ENCODE results near the gene BICRA.

The BICRA gene

DNA sequence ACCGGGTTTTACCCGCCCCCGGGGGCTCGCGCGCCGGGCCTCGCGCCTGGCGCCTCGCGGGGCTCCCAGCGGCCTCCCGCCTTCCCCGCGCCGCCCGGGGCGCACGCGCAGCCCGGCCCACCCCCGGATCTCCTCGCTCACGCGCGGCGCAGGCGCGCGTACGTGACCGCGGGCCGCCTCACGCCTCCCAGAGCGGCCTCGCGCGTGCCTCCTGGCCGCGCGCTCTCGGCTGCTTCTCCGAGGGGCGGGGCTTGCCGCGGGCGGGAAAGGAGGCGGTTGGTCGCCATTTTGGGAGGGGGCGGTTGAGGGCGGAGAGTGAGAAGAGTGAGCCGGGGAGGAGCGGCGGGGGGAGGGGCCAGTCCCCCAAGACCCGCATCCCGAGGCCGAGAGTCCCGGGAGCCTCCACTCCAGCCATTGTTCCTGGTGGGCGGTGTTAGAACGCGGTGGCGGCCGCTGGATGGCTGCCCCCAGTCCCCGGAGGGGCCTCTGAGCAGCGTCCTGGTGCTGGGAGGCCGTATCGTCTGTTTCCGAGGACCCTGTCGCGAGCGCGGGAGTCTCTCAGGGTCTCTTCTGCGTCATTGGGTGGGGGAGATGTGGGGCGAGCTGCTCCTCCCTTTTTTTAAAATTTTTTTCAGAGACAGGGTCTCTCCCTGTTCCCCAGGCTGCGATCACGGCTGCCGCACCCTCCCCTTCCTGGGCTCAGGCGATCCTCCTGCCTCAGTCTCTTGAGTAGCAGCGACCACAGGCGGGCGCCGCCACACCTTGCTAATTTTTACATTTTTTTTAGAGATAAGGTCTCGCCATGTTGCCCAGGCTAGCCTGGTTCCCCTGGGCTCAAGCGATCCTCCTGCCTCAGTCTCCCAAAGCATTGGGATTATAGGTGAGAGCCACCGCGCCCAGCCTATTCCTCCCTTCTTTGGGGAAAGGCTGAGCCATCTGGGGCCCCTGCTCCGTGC is 35.6 kb upstream of the BICRA start, which contains the start of gene ZNF541:
TSS of gene ZNF541 (minus strand) at position 78 of the 956 bp plus-strand sequence. CDS start 17,292 bp downstream, outside the sequence.
- Histone ChIP-seq H3K27ac (replicated peaks) (no peak within 1 kb of the TSS), H3K27me3 (ENCODE audit: insufficient read depth, poor library complexity, severe bottlenecking) (peaks cover 17% of the 10 kb centered on the region), H3K4me3 (replicated peaks; ENCODE audit: insufficient read depth, low read length) (no peak within 1 kb of the TSS)
- peak; percentile 13 to 20 for DNase-seq (ENCODE audit: low read depth in 1 of 2, low spot score in 1 of 2)
- TF ChIP-seq, protein P1, sequence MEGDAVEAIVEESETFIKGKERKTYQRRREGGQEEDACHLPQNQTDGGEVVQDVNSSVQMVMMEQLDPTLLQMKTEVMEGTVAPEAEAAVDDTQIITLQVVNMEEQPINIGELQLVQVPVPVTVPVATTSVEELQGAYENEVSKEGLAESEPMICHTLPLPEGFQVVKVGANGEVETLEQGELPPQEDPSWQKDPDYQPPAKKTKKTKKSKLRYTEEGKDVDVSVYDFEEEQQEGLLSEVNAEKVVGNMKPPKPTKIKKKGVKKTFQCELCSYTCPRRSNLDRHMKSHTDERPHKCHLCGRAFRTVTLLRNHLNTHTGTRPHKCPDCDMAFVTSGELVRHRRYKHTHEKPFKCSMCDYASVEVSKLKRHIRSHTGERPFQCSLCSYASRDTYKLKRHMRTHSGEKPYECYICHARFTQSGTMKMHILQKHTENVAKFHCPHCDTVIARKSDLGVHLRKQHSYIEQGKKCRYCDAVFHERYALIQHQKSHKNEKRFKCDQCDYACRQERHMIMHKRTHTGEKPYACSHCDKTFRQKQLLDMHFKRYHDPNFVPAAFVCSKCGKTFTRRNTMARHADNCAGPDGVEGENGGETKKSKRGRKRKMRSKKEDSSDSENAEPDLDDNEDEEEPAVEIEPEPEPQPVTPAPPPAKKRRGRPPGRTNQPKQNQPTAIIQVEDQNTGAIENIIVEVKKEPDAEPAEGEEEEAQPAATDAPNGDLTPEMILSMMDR (IDR thresholded peaks at IDR 0.05; ENCODE audit: insufficient read depth, low read length), result no peak
- no peak for TF ChIP-seq POLR2AphosphoS5 (IDR thresholded peaks at IDR 0.05; ENCODE audit: low read depth)
- no peak for TF ChIP-seq SPI1 (IDR thresholded peaks at IDR 0.05; ENCODE audit: borderline replicate concordance, low read depth)
- TF ChIP-seq, protein P2, sequence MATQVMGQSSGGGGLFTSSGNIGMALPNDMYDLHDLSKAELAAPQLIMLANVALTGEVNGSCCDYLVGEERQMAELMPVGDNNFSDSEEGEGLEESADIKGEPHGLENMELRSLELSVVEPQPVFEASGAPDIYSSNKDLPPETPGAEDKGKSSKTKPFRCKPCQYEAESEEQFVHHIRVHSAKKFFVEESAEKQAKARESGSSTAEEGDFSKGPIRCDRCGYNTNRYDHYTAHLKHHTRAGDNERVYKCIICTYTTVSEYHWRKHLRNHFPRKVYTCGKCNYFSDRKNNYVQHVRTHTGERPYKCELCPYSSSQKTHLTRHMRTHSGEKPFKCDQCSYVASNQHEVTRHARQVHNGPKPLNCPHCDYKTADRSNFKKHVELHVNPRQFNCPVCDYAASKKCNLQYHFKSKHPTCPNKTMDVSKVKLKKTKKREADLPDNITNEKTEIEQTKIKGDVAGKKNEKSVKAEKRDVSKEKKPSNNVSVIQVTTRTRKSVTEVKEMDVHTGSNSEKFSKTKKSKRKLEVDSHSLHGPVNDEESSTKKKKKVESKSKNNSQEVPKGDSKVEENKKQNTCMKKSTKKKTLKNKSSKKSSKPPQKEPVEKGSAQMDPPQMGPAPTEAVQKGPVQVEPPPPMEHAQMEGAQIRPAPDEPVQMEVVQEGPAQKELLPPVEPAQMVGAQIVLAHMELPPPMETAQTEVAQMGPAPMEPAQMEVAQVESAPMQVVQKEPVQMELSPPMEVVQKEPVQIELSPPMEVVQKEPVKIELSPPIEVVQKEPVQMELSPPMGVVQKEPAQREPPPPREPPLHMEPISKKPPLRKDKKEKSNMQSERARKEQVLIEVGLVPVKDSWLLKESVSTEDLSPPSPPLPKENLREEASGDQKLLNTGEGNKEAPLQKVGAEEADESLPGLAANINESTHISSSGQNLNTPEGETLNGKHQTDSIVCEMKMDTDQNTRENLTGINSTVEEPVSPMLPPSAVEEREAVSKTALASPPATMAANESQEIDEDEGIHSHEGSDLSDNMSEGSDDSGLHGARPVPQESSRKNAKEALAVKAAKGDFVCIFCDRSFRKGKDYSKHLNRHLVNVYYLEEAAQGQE (IDR thresholded peaks at IDR 0.05; ENCODE audit: insufficient replicate concordance, low read depth), result no peak
- no peak for TF ChIP-seq GABPA (IDR thresholded peaks at IDR 0.05; ENCODE audit: low read depth)

GRCh38 chr19:47580397-47580796 is 28.5 kb upstream of the BICRA start:
- H3K4me3 ChIP-seq (replicated peaks; ENCODE audit: insufficient read depth, low read length), result no peak overlapping the region
- H3K27me3 ChIP-seq (ENCODE audit: insufficient read depth, poor library complexity, severe bottlenecking), result no peaks in the 10 kb centered on the region
- TF ChIP-seq POLR2AphosphoS5 (IDR thresholded peaks at IDR 0.05; ENCODE audit: low read depth), result no peak
- TF ChIP-seq, protein P1 (IDR thresholded peaks at IDR 0.05; ENCODE audit: insufficient read depth, low read length), result no peak
- TF ChIP-seq, protein P2 (IDR thresholded peaks at IDR 0.05; ENCODE audit: insufficient replicate concordance, low read depth), result no peak
- no peak for TF ChIP-seq SPI1 (IDR thresholded peaks at IDR 0.05; ENCODE audit: borderline replicate concordance, low read depth)
- TF ChIP-seq GABPA (IDR thresholded peaks at IDR 0.05; ENCODE audit: low read depth), result no peak
- DNase-seq (ENCODE audit: low read depth in 1 of 2, low spot score in 1 of 2), result no peak
- H3K27ac ChIP-seq (replicated peaks), result no peak overlapping the region

DNA sequence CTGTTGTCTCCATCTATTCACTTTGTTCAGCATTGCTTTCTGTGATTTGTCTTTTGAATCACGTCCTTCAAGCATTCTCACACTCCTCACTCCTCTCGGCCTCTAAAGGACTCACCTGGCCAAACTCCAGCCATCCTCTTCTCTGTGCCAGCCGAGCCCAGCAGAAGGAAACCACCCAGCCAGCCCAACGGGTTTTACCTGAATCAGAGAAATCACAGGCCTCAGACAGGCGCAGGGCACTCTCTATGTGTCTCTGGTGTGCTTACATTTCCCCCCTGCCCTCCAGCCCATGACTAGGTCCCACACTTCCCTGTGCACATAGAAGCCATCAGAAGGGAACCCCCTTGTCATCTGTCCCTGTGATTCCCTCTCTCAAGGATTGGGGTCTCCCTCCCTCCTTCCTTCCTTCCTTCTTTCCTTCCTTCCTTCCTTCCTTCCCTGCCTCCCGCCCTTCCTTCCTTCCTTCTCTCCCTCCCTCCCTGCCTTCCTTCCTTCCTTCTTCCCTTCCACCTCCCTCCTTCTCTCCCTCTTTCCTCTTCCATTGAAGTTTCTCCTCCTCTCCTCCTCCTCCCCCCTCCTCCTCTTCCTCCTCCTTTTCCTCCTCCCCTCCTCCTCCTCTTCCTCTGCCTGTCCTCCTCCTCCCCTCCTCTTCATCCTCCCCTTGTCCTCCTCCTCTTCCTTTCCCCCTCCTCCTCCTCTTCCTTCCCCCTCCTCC is 27.2 kb upstream of the BICRA start:
- DNase-seq (ENCODE audit: low read depth in 1 of 2, low spot score in 1 of 2), result no peak
- H3K27me3 ChIP-seq (ENCODE audit: insufficient read depth, poor library complexity, severe bottlenecking), result no peaks in the 10 kb centered on the region
- no peak overlapping the region for H3K4me3 ChIP-seq (replicated peaks; ENCODE audit: insufficient read depth, low read length)
- H3K27ac ChIP-seq (replicated peaks), result no peak overlapping the region
- no peak for TF ChIP-seq SPI1 (IDR thresholded peaks at IDR 0.05; ENCODE audit: borderline replicate concordance, low read depth)
- no peak for TF ChIP-seq GABPA (IDR thresholded peaks at IDR 0.05; ENCODE audit: low read depth)
- TF ChIP-seq, protein P1 (IDR thresholded peaks at IDR 0.05; ENCODE audit: insufficient read depth, low read length), result no peak
- TF ChIP-seq POLR2AphosphoS5 (IDR thresholded peaks at IDR 0.05; ENCODE audit: low read depth), result no peak
- TF ChIP-seq, protein P2 (IDR thresholded peaks at IDR 0.05; ENCODE audit: insufficient replicate concordance, low read depth), result no peak

All from HL-60 (cell line).